ENCODE results near the gene RAC3. TPM values are rescaled to one million over a fixed set of nuclear protein-coding genes. Genes with fewer than 3 reads are reported as not detected.

Gene RAC3
- total RNA-seq, 1 donor = 9.1 TPM

DNA sequence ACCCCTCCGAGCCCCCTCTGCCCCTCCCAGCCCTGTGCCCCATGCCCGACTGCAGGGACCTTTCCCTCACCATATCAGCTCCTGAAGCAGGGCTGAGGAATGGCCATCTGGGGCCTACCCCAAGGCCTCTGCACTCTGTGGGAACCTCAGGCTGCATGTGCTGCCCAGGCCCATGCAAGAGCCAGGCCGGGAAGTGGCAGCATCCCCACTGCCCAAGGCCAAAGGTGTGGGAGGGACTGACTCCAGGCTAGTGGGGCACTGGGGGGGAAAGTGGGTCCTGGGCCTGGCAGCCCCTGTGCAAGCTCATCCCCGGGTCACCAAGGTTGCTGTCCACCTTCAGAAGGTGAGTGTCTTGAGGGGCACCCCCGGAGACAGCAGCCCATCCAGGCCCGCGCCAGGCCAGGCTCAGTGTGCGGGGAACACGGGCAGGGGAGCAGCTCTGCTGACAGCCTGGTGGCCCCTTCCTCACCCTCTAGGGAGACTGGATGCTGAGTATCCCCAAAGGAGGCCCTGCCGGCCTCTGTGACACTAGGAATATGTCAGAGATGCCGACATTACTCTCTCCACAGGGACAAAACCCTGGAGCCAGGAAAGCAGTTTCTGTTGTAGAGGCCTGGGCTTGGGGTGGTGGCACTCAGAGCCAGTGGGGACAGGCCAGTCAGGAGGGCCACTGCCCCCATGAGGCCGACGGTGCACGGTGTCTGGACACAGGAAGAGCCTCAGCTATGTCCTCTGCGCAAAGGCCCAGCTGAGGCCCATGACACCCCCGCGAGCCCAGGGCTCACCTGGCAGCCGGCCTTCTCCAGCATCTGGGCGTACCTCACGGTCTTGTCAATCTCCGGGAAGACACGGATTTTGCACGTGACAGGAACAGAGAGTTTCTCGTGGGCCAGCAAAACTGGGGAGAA lies 30.9 kb downstream of the RAC3 start:
- TF ChIP-seq, protein P1, sequence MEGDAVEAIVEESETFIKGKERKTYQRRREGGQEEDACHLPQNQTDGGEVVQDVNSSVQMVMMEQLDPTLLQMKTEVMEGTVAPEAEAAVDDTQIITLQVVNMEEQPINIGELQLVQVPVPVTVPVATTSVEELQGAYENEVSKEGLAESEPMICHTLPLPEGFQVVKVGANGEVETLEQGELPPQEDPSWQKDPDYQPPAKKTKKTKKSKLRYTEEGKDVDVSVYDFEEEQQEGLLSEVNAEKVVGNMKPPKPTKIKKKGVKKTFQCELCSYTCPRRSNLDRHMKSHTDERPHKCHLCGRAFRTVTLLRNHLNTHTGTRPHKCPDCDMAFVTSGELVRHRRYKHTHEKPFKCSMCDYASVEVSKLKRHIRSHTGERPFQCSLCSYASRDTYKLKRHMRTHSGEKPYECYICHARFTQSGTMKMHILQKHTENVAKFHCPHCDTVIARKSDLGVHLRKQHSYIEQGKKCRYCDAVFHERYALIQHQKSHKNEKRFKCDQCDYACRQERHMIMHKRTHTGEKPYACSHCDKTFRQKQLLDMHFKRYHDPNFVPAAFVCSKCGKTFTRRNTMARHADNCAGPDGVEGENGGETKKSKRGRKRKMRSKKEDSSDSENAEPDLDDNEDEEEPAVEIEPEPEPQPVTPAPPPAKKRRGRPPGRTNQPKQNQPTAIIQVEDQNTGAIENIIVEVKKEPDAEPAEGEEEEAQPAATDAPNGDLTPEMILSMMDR (IDR thresholded peaks at IDR 0.05; ENCODE audit: insufficient read depth, low read depth, low read length) = no peak
- no peak overlapping the region for H3K4me3 ChIP-seq (ENCODE audit: low read depth, low read length)
- no peak for DNase-seq (ENCODE audit: low read depth)

DNA sequence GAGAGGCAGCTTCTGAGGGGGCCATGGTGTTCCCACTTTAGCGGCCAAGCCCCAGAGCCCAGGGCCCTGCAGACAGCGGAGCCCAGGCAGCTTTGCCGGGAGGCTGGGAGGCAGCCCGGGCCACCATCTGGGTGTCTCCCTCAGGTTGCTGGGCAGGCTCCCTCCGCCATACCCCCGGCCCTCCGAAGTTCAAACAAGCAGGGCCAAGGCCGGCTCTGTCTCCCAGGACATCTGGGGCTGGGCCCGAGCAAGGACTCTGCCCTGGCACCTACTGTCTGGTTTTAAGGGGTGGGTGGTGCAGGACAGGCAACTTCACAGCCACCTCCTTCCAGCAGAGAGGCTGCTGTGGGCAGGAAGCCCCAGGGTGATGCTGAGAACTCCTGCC lies 31.5 kb downstream of the RAC3 start:
- H3K4me3 ChIP-seq (ENCODE audit: low read depth, low read length) = no peak overlapping the region
- TF ChIP-seq, protein P1 (IDR thresholded peaks at IDR 0.05; ENCODE audit: insufficient read depth, low read depth, low read length) = no peak
- DNase-seq (ENCODE audit: low read depth) = no peak

DNA sequence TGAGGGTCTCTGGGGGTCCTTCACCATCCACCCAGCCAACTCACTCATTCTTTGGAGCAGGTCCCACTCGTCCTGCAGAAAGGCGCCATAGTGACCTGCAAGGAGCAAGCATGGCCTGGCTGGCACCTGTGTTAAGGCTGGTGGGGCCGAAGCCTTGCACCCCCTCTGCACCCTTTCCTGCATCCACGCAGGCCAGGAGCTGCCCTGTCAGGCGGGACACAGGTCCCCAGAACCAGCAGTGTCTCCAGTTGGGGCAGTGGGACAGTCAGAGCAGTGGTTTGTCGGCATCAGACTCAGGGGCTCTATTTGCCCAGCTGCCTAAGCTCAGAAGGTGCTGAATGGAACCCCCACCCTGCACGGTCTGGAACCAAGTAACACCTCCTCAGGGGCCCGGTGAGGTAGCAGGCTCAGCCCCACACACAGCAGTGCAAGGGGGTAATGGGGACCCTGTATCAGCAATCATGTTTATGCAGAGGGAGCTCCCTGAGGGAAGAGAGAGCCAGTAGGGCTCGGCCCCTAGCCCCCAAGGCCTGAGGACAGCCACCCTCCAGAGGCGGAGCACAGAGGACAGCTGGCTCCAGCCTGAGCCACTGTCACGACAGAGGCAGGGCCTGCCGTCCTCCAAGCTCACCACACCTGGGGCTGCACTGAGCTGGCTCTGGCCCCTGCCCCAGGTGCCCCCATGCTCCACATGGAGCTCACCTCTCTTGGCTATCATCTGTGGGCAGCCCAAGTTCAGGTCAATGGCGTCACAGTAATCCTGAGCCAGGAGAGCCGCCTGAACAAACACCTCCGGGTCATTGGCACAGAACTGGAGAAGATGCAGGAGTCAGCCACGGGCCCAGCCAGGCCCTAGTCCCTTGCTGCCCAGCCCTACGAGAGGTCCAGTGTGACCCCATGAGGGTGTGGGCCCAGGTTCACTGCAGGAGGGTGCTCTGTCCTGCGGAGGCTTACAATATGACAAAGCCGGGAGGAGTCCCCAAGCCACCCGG lies 32.2 kb downstream of the RAC3 start:
- DNase-seq (ENCODE audit: low read depth) = no peak
- TF ChIP-seq, protein P1 (IDR thresholded peaks at IDR 0.05; ENCODE audit: insufficient read depth, low read depth, low read length) = no peak
- no peak overlapping the region for H3K4me3 ChIP-seq (ENCODE audit: low read depth, low read length)

DNA sequence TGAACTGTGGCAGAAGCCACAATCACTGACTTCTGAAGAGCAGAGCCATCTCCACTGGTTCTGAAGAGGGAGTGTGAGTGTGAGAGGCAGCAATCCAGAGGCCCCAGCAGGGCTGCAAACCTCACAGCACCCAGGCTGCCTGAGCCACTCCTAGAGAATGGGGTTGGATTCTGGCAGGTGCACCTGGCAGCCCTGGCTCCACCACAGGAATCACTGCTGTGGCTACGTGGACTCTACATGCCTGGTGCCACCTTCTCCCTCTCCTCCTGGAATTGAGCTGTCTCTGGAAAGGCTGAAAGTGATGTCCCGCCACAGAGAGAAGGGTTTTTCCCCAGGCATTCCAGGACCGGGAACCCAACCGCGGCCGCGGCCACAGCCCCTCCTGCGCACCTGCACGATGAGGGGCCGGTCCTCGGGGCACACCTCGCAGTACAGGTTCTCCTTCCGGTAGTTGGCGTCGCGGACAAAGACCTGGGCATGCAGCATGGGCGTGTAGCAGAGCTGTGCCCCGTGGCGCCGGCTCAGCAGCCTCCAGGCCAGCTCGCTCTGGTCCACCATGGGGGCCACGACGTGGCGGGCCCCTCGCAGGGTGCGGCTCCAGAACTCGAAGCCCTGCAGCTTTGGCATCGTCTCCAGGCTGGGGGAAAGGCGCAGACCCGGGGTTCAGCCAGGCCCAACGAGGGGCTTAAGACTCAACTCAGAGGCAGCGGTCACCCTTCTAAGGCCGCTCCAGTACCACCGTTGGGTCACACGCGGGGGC lies 33.1 kb downstream of the RAC3 start:
- TF ChIP-seq, protein P1 (IDR thresholded peaks at IDR 0.05; ENCODE audit: insufficient read depth, low read depth, low read length) = no peak
- no peak for DNase-seq (ENCODE audit: low read depth)

DNA sequence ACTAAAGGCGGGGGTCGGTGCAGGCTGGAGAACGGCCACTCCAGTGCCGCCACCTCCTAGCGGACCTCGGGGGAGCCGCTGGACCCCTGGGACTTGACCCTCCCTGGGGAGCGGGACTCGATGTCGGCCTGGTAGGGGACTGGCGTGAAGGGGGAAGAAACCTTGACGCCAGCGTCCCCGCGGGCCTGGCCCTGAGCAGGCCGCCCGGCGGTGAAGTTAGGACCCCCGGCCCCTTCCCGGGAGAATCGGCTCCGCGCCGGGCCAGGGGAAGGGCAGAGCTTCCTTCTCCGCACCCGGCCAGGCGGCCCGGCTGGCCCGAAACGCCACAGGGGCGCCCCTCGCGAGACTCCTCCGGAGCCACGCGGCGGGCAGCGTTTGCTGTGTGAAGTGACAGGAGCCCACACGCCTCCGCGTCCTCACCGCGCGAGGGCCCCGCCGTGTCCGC lies 33.7 kb downstream of the RAC3 start:
- peak overlapping the region; percentile 82 for H3K4me3 ChIP-seq (ENCODE audit: low read depth, low read length)
- TF ChIP-seq, protein P1 (IDR thresholded peaks at IDR 0.05; ENCODE audit: insufficient read depth, low read depth, low read length) = no peak
- peak; percentile 51 for DNase-seq (ENCODE audit: low read depth)

More for the DNA sequence above, 33.1 kb downstream of the RAC3 start:
- peak overlapping the region; percentile 82 for H3K4me3 ChIP-seq (ENCODE audit: low read depth, low read length)

Data from fibroblast of villous mesenchyme (primary cell).